Muscle of leg (tissue), 11 donors: ENCODE measurements around the gene CEACAM6. TPM values are rescaled to one million over a fixed set of nuclear protein-coding genes. Genes with fewer than 3 reads are reported as not detected.
A peak's percentile ranks its signal among the peaks of the same experiment; 100 is the strongest.
"Not testable (repeated sequence)": the region's sequence is repeated elsewhere in the genome, so short reads cannot be mapped to it uniquely, and the experiment has no call there.

Experiments
- DNase-seq: peaks from one replicate; pipeline ENCODE4 v3.0.0; 2013
- H3K27ac ChIP-seq: one replicate; pipeline ENCODE4 v1.5.1; 2013; ENCODE audit warnings: mild to moderate bottlenecking, low read length, control low read depth
- H3K27me3 ChIP-seq: one replicate; pipeline ENCODE4 v1.6.1; 2013; ENCODE audit warnings: low read length; ENCODE audit not compliant: control insufficient read depth, insufficient read depth
- H3K36me3 ChIP-seq: one replicate; pipeline ENCODE4 v1.6.1; 2013; ENCODE audit warnings: low read length; ENCODE audit not compliant: control insufficient read depth, insufficient read depth
- H3K4me1 ChIP-seq: one replicate; pipeline ENCODE4 v1.6.1; 2013; ENCODE audit warnings: low read length; ENCODE audit not compliant: control insufficient read depth, insufficient read depth
- H3K4me3 ChIP-seq: one replicate; pipeline ENCODE4 v1.5.1; 2013; ENCODE audit warnings: low read length, control low read depth
- H3K9me3 ChIP-seq: replicated peaks from 2 replicates; pipeline ENCODE4 v1.6.1; 2013; ENCODE audit warnings: low read depth, low read length; ENCODE audit not compliant: control insufficient read depth
- WGBS: methylation state at CpG from one replicate; pipeline ENCODE4 v1.1.5; 2013; ENCODE audit warnings: missing lambda C conversion rate; ENCODE audit not compliant: insufficient coverage; 5-methylcytosine and 5-hydroxymethylcytosine counted together
- polyA plus RNA-seq, 8 donors: library from polyadenylated mRNA; unstranded; fragments of 120-200 nt; gene quantifications; one replicate each; pipeline versions ENCODE4 v1.2.1 to v1.2.3, GENCODE V29; 2013; ENCODE audit warnings: inconsistent platforms in 1 of 8, low replicate concordance in 1 of 8; ENCODE audit not compliant: insufficient read length in 8 of 8, insufficient read depth in 1 of 8
- total RNA-seq: library from RNA; stranded (reverse); fragments of 120-200 nt; gene quantifications from one replicate; pipeline ENCODE4 v1.2.4, GENCODE V29; 2013

The CEACAM6 gene
- total and polyA plus RNA-seq, 9 donors: 0.04 to 0.70 (median 0.39) TPM

DNA sequence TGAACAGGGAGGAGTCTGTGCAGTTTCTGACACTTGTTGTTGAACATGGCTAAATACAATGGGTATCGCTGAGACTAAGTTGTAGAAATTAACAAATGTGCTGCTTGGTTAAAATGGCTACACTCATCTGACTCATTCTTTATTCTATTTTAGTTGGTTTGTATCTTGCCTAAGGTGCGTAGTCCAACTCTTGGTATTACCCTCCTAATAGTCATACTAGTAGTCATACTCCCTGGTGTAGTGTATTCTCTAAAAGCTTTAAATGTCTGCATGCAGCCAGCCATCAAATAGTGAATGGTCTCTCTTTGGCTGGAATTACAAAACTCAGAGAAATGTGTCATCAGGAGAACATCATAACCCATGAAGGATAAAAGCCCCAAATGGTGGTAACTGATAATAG is 16.1 kb downstream of the CEACAM6 start:
- Histone ChIP-seq H3K27ac (no peak overlapping the region), H3K36me3 (no peaks in the 10 kb centered on the region), H3K4me1 (no peaks in the 10 kb centered on the region), H3K4me3 (no peak overlapping the region), H3K27me3 (no peaks in the 10 kb centered on the region), H3K9me3 (no peaks in the 10 kb centered on the region)
- DNase-seq: no peak
- no CpG with 5 or more reads among the region's 2 CpGs for WGBS

- Histone ChIP-seq H3K4me1 (no peaks in the 10 kb centered on the region), H3K4me3 (no peak overlapping the region), H3K9me3 (no peaks in the 10 kb centered on the region), H3K36me3 (no peaks in the 10 kb centered on the region), H3K27me3 (no peaks in the 10 kb centered on the region), H3K27ac (no peak overlapping the region)
- 54% methylated on average over 6 of the region's 6 CpGs for WGBS
- no peak for DNase-seq
Measured at GRCh38 chr19:41774515-41774980, 19.2 kb downstream of the CEACAM6 start.

- Histone ChIP-seq H3K4me3 (no peak overlapping the region), H3K27me3 (no peaks in the 10 kb centered on the region), H3K4me1 (no peaks in the 10 kb centered on the region), H3K9me3 (no peaks in the 10 kb centered on the region), H3K27ac (no peak overlapping the region), H3K36me3 (no peaks in the 10 kb centered on the region)
- no peak for DNase-seq
- 57% methylated on average over 1 of the region's 2 CpGs for WGBS
Measured at GRCh38 chr19:41776700-41777099, 21.4 kb downstream of the CEACAM6 start.

DNA sequence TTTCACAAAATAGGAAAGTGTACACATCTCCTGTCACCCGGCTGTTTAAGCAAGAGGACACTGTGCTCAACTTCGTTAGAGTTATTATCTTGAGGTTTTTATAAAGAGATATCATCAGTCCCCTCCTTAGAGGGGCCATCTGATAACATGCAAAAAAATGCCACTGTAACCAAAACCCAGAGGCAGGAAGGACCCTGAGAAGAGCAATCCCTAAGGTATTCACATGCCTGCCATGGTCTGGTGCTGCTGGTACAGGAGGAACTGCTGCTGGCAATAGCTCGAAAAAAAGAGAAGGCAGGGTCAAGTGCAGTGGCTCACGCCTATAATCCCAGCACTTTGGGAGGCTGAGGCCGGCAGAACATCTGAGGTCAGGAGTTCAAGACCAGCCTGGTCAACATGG is 28.3 kb downstream of the CEACAM6 start:
- Histone ChIP-seq H3K4me1 (no peaks in the 10 kb centered on the region), H3K9me3 (no peaks in the 10 kb centered on the region), H3K36me3 (no peaks in the 10 kb centered on the region), H3K27me3 (peaks cover 10% of the 10 kb centered on the region), H3K27ac (no peak overlapping the region), H3K4me3 (no peak overlapping the region)
- WGBS: no CpG with 5 or more reads among the region's 5 CpGs
- no peak for DNase-seq

- Histone ChIP-seq H3K9me3 (no peaks in the 10 kb centered on the region), H3K4me3 (no peak overlapping the region), H3K27ac (no peak overlapping the region), H3K4me1 (no peaks in the 10 kb centered on the region), H3K27me3 (peaks cover 10% of the 10 kb centered on the region), H3K36me3 (no peaks in the 10 kb centered on the region)
- DNase-seq: no peak
- 0% methylated on average over 1 of the region's 3 CpGs for WGBS
Measured at GRCh38 chr19:41784312-41784711, 29.0 kb downstream of the CEACAM6 start.

DNA sequence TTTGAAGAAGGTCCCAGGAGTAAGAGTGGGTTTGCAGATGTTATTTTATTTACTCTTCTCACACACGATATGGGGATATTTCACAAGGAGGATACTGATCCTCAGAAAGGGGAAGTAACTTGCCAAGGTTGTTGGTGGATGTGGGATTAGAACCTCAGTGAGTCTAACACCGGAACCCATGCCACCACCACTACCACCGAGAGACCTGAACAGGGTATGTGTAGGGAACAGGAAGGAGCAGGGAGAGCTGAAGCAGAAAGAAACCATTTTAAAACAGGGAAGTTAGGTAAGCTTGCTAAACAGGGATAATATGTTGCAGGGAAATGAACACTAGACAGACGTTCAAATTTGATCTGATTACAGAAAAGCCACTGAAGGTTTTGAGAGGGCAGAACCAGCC is 29.4 kb downstream of the CEACAM6 start:
- Histone ChIP-seq H3K27me3 (peaks cover 10% of the 10 kb centered on the region), H3K36me3 (no peaks in the 10 kb centered on the region), H3K4me3 (no peak overlapping the region), H3K27ac (no peak overlapping the region), H3K9me3 (no peaks in the 10 kb centered on the region), H3K4me1 (no peaks in the 10 kb centered on the region)
- DNase-seq: no peak
- WGBS: 43% methylated on average over 1 of the region's 4 CpGs

- H3K4me3 ChIP-seq: no peak overlapping the region
- H3K9me3 ChIP-seq: no peaks in the 10 kb centered on the region
- 0% methylated on average over 4 of the region's 10 CpGs for WGBS
- no peaks in the 10 kb centered on the region for H3K36me3 ChIP-seq
- H3K27ac ChIP-seq: no peak overlapping the region
- H3K4me1 ChIP-seq: no peaks in the 10 kb centered on the region
- peak; percentile 39 for DNase-seq
- peaks cover 13% of the 10 kb centered on the region for H3K27me3 ChIP-seq
Measured at GRCh38 chr19:41785653-41786052, 30.3 kb downstream of the CEACAM6 start.

GRCh38 chr19:41787055-41787454 is 31.7 kb downstream of the CEACAM6 start:
- Histone ChIP-seq H3K4me3 (no peak overlapping the region), H3K27me3 (peaks cover 13% of the 10 kb centered on the region)

GRCh38 chr19:41788518-41788917 is 33.2 kb downstream of the CEACAM6 start:
- WGBS: no CpG with 5 or more reads among the region's 1 CpG
- H3K4me3 ChIP-seq, H3K27ac ChIP-seq, H3K9me3 ChIP-seq, H3K36me3 ChIP-seq, H3K4me1 ChIP-seq, DNase-seq: not testable (repeated sequence)
- peaks cover 16% of the 10 kb centered on the region for H3K27me3 ChIP-seq

More at GRCh38 chr19:41787055-41787454, 31.7 kb downstream of the CEACAM6 start:
- no peaks in the 10 kb centered on the region for H3K9me3 ChIP-seq
- H3K36me3 ChIP-seq: no peaks in the 10 kb centered on the region
- H3K4me1 ChIP-seq: no peaks in the 10 kb centered on the region
- 64% methylated on average over 7 of the region's 7 CpGs for WGBS
- DNase-seq: no peak
- H3K27ac ChIP-seq: no peak overlapping the region

GRCh38 chr19:41789053-41789452 is 33.7 kb downstream of the CEACAM6 start:
- not testable (repeated sequence) for H3K36me3 ChIP-seq, H3K4me1 ChIP-seq, H3K4me3 ChIP-seq, DNase-seq, H3K9me3 ChIP-seq, H3K27ac ChIP-seq
- peaks cover 16% of the 10 kb centered on the region for H3K27me3 ChIP-seq
- WGBS: 50% methylated on average over 2 of the region's 5 CpGs
